Stimulated activated CD4-positive, alpha-beta T cell treated with anti-CD3 and anti-CD28 coated beads, Interleukin-4, amount 100 ng/mL, for 1 hour (primary cell): ENCODE results near the gene L3MBTL1.

Experiments
- DNase-seq: peaks from one replicate; pipeline ENCODE4 v3.0.0-alpha.2; 2020

Gene L3MBTL1

DNA sequence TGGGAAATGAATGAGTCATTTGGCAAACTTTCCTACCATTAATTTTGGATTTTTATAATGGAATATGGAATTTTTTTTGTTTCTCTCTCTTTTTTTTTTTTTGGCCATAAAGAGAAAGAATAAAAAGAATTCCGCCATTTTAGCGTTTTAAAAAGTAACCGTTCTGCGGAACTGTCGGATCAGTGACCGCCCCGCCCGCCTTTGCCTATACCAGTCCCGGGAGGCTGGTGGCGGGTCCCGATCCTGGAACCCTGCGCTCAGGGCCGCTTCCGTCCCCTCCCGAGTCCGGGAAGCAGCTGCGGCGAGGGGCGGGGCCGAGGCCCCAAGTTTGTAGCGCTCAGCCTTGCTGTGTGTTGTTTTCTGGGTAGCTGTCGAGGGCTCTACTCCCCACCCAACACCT is 609 bp downstream of the L3MBTL1 start:
- no peak for DNase-seq

DNA sequence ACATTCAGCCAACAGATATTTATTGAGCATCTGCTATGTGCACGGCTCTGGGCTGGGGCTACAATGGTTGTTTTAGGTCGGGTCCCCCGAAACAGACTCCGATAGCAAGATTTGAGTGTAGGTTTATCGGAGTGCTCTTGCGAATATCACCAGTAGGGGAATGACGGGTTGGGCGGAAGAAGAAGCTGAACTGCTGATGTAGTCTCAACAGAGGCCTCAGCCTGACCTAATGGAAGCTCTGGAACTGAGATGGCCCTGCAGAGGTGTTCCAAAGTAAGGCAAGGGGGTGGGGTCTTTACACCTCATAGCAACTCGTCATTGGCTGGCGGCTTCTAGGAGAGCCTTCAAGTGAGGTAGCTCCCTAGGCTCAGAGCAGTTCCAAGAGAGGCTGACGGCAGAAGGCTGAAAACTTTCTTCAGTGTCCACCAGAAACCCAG is 1.1 kb downstream of the L3MBTL1 start:
- no peak for DNase-seq

DNA sequence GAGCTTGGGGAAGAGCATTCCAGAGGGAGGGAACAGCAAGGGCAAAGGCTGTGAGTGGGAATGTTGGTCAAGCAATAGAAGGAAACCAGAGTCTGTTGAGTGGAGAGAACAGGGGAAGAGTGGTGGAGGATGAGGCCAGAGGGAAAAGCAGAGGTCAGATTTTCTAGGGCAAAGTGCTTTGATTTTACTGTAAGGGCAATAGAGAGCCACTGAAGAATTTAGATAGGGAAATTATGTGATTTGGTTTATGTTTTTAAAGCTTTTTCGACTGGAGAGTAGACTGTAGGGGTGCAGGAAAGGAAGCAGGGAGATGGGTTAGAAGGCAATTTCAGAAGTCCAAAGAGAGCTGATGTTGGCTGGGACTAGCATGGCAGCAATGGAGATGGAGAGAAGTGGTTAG is 4.4 kb downstream of the L3MBTL1 start:
- no peak for DNase-seq

DNA sequence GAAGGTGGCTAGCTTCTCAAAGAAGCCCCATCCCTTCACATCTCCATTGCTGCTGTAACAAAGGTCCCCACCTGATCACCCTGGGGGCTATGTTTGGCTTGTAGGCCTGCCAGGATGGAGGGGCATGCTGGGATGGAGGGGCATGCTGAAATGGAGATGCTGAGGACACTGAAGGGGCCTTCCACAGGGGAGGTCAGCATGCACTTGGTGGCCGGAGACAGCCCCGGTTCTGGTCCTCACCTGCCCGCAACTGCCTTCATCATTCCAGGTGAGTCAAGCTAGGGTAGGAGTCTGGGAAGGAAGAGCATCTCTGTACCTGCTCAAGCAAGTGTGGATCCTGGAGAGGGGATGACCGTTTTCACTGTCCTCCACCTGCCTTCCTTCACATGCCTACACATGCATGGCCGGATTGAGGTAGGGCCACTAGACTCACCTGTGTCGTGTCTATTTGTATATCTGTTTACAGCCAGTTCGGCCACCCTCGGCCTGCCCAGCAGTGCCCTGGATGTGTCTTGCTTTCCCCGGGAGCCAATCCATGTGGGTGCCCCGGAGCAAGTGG is 6.0 kb downstream of the L3MBTL1 start:
- no peak for DNase-seq

DNA sequence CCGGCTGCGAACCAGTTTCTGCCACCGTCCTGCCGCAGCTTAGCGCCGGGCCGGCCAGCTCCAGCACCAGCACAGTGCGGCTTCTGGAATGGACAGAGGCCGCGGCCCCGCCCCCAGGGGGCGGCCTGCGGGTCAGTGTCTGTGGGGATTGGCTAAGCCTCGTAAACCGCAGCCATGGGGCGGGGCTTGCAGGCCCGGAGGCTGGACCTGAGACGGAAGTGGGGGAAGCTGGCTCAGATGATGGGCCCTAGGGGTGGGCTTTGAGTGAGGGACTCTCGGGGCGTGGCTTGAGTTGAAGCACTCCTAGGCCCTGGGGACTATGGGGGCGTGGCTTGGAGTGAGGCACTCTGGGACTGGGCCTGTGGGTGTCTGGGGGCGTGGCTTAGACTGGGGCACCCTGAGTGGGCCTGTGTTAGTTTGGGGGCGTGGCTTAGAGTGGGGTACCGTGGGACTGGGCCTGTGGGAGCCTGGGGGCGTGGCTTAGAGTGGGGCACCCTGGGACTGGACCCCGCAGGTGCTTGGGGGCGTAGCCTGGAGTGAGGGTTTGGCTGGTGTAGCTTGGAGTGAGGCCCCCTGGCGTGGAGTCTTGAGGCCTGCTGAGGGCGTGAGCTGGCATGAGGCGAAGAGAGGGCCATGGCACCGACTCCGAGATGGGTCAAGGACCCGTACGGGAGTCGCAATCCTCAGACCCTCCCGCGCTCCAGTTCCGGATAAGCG is 6.6 kb downstream of the L3MBTL1 start:
- peak; percentile 90 for DNase-seq

DNA sequence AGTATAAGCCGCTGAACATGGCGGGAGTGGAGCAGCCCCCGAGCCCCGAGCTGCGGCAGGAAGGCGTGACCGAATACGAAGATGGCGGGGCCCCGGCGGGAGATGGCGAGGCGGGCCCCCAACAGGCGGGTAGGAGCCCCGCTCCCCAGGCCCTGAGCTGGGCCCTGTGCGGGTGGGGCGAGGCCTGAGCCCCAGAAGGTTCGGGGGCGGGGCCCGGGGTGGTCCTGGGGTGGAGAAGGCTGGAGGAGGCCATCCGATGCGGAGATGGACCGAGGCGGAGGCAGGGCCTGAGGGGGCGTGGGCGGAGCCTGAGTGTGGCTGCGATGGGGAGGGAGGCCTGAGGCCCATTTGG is 7.1 kb downstream of the L3MBTL1 start:
- DNase-seq: no peak

DNA sequence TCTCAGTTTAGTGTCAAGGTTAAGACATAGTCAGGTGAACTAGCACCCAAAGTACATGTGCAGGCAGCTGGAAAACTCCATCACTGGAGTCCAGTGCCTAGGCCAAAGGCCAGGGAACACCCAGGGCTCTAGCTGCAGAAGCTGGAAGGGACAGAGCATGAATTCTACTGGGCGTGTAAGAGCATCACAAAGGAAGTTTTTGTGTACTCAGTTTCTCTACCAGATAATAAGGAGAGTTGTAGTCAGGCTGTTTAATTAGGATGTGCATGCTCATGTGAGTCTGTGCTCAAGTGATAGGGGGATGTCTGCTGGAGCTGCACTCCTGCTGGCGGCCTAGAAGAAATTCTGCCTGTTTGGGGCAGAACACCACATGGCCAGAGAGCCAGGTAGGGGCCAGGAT is 8.1 kb downstream of the L3MBTL1 start:
- DNase-seq: no peak

DNA sequence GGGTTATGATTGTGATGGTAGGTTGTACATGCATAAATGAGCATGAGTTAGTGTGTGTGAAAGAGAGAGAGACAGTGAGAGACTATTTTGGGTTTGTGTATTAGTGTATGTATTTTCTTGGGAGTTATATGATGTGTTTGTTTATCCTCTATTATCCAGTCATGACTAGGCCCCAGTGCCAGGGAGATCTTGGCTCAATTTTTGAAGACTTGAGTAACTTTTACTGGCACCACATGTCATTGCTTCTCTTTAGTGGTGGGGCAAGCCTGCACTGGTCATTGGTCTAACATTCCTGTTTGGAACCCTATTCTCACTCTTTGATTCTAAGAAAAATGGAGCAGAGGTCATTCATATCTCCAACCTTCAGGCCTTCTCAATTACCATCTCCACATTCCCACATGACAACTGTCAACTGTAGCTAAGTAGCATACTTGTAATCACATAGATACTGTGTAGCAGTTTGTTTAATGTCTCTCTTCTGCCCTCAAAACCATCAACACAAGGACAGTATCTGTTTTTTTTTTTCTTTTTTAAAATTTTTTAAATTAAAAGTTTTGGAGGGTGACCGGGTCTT is 8.8 kb downstream of the L3MBTL1 start:
- DNase-seq: no peak

DNA sequence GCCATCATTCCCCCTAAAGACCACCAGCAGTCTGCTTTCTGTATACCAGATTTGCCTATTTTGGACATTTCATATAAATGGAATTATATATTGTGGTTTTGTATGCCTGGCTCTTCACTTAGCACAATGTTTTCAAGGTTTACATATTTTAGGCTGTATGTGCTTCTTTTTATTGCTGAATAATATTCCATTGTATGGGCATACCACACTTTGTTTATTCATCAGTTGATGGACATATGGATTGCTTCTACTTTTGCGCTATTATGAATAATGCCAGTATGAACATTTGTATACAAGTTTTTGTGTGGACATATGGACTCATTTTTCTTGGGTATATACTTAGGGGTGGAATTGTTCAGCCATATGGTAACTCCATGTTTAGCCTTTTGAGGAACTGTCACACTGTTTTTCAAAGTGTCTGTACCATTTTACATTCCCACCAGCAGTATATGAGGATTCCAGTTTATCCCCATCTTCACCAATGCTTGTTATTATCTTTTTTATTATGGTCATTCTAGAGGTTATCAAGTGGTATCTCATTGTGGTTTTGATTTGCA is 12.7 kb downstream of the L3MBTL1 start:
- no peak for DNase-seq

DNA sequence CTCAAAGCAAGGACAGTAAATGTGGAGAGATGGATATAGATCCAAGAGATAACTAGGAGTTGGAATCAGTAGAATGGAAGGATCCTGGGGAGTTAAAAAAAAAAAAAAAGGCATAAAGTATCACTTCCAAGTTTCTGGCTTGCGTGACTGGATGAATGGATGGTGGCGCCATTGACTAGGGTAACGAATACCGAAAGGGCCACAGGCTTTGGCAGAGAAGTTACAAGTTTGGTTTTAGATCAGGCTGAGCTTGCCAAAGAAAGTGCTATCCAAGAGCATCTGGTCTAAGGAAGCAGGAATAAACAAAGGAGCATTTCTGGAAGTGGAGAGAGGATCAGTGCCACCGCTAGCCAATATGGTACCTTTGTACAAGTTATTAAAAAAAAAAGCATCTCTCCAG is 17.5 kb downstream of the L3MBTL1 start:
- no peak for DNase-seq

DNA sequence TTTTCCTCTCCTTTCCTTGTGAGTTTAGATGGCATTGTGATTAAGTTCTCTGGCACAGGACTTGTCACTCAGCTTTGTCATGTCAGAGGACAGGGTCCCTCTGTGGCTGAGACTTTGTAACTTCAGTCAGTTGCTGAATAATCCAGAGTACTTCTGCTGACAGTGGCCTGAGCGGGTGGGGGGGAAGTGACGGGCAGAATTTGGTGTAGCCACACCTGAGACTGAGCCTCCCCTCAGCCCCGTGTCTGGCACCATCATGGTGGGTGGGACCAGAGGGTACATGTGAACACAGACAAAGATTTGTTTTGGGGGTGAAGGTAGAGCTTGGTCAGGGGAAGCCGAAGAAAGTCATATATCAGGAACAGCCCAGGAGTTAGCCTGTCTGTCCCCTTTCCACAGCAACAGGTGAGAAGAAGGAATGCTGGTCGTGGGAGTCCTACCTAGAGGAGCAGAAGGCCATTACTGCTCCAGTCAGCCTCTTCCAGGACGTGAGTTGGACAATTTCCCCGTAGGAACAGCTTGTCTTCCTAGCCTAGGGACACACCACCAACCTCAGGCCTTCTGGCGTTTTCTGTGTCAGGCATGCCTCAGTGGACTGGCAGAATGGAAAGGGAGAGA is 20.9 kb downstream of the L3MBTL1 start:
- no peak for DNase-seq

DNA sequence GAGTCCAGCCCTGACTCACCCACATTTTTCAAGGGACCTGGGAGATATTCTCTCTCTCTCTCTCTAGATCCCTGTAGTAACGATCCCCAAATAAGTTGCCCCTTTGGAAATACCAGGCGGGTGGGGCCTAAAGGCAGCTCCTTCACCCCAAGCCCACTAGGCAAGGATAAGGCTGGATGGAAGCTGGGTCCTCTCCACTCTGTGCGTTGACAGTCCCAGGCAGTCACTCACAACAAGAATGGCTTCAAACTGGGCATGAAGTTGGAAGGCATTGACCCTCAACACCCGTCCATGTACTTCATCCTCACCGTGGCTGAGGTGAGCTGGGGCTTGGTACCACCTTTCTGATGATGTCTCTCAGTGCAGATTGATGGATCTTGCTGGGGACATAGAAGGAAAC is 21.6 kb downstream of the L3MBTL1 start:
- DNase-seq: no peak

DNA sequence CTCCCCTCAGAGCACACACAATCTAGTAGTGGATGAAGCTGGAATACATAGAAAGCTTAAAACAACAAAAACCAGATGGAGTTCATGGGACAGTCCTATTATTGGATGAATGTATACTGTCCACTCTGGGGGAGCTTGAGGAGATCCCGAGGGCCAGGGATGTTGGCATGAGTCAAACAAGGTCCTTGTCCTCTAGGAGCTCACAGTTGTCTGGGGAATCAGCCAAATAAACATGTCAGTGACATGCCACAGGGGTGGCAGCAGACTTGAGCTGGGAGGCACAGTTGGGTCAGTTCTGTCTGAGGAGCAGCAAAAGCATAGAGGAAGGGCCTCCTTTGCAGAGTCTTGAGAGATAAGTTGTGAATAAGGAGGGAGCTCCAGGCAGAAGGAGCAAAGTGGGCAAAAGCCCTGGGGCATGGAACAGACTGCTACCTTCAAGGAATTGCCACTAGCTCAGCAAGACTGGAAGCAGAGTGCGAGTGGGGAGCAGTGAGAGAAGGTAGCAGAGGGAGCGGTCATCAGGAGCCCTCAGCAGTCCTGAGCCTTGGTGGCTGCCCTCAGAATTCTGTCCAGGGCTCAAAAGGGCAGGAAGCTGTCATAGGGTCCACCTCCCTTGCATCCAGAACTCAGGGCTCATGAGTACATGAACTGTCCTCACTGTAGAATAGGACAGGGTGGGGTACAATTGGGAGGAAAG is 22.1 kb downstream of the L3MBTL1 start:
- no peak for DNase-seq

DNA sequence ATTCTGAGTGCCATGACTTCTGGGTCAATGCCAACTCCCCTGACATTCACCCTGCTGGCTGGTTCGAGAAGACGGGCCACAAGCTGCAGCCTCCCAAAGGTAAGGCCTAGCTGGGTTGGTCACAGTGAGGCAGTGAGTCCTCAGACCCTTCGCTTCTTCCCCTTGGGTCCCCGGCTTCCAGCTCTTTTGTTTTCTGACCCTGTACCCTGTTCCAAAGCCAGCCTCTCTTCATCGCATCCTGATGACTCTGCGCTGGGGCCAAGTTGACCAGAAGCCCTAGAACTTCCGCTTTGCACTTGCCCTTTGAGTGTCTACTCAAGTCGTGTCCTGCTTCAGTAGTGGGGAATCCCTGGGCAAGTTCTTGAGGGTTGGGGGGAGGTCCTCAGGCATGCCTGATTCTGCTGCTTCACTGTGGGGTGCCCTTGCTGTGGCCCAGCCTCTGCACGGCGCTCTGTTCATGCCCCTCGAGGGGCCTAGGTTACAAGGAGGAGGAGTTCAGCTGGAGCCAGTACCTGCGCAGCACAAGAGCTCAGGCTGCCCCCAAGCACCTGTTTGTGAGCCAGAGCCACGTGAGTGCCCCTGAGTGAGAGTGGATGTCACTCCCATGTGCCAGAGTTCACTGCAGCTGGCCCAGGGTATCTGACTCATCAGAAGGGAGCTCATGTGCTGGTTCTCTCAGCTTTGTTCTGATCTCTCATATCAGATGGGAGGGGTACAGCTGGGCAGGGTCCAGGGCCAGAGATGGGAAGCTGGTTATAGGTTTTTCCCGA is 23.0 kb downstream of the L3MBTL1 start:
- DNase-seq: no peak

DNA sequence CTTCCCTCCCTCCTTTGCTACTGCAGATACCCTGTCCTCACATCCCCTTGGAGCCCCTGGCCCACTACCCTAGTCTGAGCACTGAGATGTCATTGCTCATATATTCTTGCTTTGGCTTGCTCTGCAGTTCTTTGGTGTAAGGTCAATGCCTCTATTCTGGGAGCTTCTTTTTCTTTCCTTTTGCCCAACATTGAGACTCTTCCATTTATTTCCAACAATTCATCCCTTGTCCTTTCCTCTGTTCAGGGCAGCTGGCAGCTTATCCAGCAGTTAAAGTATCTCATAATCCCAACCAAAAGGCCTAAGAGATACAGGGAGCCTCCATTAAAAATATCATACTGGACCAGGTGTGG is 23.6 kb downstream of the L3MBTL1 start:
- DNase-seq: no peak

DNA sequence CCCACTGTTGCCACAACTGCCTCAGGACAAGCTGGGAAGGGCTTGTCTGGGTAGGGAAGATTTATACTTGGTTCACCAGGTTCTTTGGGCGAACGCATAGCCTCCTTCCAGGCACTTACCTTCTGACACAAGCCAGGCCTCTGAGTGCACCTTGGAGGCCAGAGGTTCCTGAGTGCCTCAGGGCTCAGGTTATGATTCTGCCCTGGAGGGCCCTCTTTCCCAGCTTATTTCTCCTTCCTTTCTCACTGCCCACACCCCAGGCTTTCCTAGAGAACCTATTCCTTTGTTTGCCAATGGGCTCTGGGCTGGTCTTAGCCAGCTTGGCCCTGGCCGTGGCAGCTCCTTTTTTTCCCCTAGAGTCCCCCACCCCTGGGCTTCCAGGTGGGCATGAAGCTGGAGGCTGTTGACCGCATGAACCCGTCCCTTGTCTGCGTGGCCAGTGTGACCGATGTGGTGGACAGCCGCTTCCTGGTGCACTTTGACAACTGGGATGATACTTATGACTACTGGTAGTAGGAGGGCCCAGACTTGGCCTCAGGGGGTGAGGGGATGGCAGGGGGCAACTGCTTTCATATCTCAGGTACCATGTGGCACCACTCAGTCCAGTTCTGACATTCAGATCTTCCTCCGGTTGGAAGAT is 25.0 kb downstream of the L3MBTL1 start:
- no peak for DNase-seq

DNA sequence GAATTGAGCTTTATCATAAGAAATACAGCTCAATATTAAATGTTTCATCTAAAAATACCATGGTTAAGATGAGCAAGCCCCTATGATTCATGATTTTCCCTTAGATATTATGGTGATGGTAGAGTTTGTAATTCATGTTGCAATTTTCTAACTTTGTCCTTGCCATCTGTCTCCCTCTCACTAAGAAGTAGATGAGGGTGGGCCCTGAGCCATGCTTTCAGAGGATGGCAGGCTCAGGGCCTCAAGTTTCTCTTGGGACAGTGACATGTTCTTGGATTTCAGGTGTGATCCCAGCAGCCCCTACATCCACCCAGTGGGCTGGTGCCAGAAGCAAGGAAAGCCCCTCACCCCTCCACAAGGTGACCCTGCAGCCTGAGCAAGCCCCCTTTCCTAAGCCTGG is 25.6 kb downstream of the L3MBTL1 start:
- DNase-seq: no peak

DNA sequence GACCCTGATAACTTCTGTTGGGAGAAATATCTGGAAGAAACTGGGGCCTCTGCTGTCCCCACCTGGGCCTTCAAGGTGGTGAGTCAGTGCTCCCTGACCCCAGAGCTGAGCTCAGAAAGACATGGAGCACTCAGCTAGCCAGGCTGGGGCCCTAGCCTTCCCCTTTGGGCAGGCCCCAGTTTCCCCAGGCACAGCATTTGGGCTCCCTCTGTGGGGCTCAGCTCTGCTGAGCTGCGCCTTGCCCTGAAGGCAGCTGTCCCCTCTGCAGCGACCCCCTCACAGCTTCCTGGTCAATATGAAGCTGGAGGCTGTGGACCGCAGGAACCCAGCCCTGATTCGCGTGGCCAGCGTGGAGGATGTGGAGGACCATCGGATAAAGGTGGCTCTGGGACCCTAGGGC is 26.5 kb downstream of the L3MBTL1 start:
- no peak for DNase-seq

DNA sequence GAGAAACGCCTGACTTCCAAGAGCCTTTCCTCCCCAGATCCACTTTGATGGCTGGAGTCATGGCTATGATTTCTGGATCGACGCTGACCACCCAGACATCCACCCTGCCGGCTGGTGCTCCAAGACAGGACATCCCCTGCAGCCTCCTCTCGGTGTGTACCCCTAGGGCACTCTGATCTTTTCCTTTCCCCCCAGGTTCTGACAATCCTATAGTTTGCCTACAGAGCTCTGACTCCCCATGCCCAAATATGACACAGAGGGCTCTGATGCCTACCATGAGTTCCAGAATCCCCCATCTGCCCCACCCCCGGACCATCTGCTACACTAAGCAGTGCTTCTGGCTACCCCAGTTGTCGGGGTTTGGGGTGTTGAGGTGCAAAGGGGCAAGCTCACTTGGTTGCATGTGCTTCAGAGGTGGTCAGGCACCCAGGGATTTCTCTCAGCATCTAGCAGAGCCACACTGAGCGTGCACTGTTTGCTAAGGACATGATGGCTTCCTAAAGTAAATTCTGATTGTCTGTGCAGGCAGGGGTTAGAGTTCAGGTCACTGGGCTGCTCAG is 27.4 kb downstream of the L3MBTL1 start:
- no peak for DNase-seq

DNA sequence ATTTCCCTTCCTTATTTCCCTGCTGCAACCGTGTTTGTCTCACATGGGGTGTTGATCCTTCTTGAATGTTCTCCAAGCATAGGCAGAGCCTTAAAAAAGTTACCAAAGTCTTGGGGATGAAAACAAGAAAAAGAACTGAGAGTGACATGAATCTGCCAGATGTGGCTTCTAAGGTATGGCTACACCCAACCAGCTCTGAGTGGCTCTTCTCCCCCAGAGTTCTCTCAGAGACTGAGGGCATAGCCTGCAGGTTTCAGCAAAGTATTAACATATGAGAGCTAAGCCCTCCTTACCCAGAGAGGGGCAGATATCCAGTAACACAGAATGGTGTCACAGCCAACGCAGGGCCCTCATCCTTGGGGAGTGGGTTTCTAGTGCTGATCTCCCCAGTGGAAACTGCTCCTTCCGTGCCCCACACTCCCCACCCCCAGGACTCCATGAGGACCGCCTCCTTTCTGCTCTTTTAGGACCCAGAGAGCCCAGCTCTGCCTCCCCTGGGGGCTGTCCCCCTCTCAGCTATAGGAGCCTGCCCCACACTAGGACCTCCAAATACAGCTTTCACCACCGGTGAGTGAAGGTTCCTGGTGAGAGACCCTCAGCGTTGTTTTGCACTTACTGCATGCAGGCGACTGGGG is 28.0 kb downstream of the L3MBTL1 start:
- DNase-seq: no peak
